ENCODE data around the gene UHRF1. TPM values are rescaled to one million over a fixed set of nuclear protein-coding genes. Genes with fewer than 3 reads are reported as not detected.

The UHRF1 gene
- total and polyA plus RNA-seq, 2 of the 13 experiments (the other 11 are each of a cell fraction or from before 2014, with no cell fraction given), result 6.8 to 78.4 TPM

DNA sequence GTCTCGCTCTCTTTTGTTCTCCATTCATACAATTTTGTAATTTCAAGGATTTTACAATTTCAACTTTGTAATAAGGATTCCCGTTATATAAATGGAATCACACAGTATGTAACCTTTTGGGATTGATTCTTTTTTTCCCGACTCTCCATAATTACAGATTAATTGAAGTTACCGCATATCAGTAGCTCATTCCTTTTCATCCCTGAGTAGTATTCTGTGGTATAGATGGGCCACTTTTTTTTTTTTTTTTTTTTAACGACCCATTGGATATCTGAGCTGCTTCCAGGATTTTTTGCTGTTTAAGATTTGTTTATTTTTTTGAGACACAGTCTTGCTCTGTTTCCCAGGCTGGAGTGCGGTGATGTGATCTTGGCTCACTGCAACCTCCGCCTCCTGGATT is 27.8 kb downstream of the UHRF1 start:
- Histone ChIP-seq H3K36me3 (replicated peaks in 1 of 2; ENCODE audit: control insufficient read depth in 1 of 2, insufficient read depth in 2 of 2, low read length in 2 of 2) (peaks cover 12 to 58% of the 10 kb centered on the region in 2 experiments), H3K79me2 (ENCODE audit: insufficient read depth, low read length) (no peaks in the 10 kb centered on the region), H3K4me2 (ENCODE audit: low read depth, low read length) (no peak overlapping the region), H3K27me3 (ENCODE audit: control insufficient read depth in 1 of 2, insufficient read depth in 2 of 2, low read length in 2 of 2) (no peaks in the 10 kb centered on the region), H3K9me3 (ENCODE audit: low read length) (no peaks in the 10 kb centered on the region), H3K4me3 (replicated peaks in 1 of 3; ENCODE audit: insufficient read depth in 1 of 3, low read depth in 2 of 3, low read length in 3 of 3) (no peak overlapping the region), H3K9ac (ENCODE audit: insufficient read depth, low read depth, low read length) (no peak overlapping the region), H2AFZ (ENCODE audit: low read length) (no peak overlapping the region), H4K20me1 (ENCODE audit: insufficient read depth, low read length) (no peaks in the 10 kb centered on the region), H3K27ac (ENCODE audit: extremely low read length, insufficient read depth, low read length) (no peak overlapping the region), H3K4me1 (ENCODE audit: insufficient read depth, low read length) (no peaks in the 10 kb centered on the region)
- ChIA-PET CTCF (ENCODE audit: low intra/inter-chr PET ratio, low total read pairs) (no interaction called here), POLR2A (no interaction called here)
- FAIRE-seq (no peak), ATAC-seq (no peak), DNase-seq (ENCODE audit: low spot score) (no peak)
- 91% methylated on average over 7 of the region's 7 CpGs for WGBS (ENCODE audit: low lambda C conversion rate)
- intact Hi-C loops (cut with micrococcal nuclease; ENCODE audit: unreplicated experiment), result no loop called here
- no TSS peak for BruUV-seq (replicated peaks)
- in situ Hi-C loops (cut with HindIII; ENCODE audit: extremely low pct_ligation_motif_present, low pct_unique_long_range_greater_than_20kb), result no loop called here
- no peak for TF ChIP-seq ARNT (IDR thresholded peaks at IDR 0.05)
- TF ChIP-seq ZKSCAN8 (CRISPR knock-in tag; IDR thresholded peaks at IDR 0.05; ENCODE audit: borderline replicate concordance), result no peak
- TF ChIP-seq, protein P1, sequence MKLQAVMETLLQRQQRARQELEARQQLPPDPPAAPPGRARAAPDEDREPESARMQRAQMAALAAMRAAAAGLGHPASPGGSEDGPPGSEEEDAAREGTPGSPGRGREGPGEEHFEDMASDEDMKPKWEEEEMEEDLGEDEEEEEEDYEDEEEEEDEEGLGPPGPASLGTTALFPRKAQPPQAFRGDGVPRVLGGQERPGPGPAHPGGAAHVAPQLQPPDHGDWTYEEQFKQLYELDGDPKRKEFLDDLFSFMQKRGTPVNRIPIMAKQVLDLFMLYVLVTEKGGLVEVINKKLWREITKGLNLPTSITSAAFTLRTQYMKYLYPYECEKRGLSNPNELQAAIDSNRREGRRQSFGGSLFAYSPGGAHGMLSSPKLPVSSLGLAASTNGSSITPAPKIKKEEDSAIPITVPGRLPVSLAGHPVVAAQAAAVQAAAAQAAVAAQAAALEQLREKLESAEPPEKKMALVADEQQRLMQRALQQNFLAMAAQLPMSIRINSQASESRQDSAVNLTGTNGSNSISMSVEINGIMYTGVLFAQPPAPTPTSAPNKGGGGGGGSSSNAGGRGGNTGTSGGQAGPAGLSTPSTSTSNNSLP (IDR thresholded peaks at IDR 0.05; ENCODE audit: low read depth, low read length), result no peak
- no peak for TF ChIP-seq TP53 (CRISPR knock-in tag; conservative IDR thresholded peaks at IDR 0.05)
- TF ChIP-seq SRSF1 (optimal IDR thresholded peaks at IDR 0.05; ENCODE audit: low read depth, low read length), result no peak
- no peak for TF ChIP-seq ATF7 (IDR thresholded peaks at IDR 0.05)
- no peak for TF ChIP-seq ATF7 (CRISPR knock-in tag; IDR thresholded peaks at IDR 0.05)
- TF ChIP-seq, protein P2, sequence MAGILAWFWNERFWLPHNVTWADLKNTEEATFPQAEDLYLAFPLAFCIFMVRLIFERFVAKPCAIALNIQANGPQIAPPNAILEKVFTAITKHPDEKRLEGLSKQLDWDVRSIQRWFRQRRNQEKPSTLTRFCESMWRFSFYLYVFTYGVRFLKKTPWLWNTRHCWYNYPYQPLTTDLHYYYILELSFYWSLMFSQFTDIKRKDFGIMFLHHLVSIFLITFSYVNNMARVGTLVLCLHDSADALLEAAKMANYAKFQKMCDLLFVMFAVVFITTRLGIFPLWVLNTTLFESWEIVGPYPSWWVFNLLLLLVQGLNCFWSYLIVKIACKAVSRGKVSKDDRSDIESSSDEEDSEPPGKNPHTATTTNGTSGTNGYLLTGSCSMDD (CRISPR knock-in tag; IDR thresholded peaks at IDR 0.05), result no peak
- TF ChIP-seq, protein P3, sequence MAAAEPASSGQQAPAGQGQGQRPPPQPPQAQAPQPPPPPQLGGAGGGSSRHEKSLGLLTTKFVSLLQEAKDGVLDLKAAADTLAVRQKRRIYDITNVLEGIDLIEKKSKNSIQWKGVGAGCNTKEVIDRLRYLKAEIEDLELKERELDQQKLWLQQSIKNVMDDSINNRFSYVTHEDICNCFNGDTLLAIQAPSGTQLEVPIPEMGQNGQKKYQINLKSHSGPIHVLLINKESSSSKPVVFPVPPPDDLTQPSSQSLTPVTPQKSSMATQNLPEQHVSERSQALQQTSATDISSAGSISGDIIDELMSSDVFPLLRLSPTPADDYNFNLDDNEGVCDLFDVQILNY (CRISPR knock-in tag; conservative IDR thresholded peaks at IDR 0.05), result no peak
- TF ChIP-seq NFKBIZ (CRISPR knock-in tag; IDR thresholded peaks at IDR 0.05), result no peak
- TF ChIP-seq, protein P4, sequence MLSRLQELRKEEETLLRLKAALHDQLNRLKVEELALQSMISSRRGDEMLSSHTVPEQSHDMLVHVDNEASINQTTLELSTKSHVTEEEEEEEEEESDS (CRISPR knock-in tag; IDR thresholded peaks at IDR 0.05; ENCODE audit: borderline replicate concordance), result no peak
- TF ChIP-seq, protein P5, sequence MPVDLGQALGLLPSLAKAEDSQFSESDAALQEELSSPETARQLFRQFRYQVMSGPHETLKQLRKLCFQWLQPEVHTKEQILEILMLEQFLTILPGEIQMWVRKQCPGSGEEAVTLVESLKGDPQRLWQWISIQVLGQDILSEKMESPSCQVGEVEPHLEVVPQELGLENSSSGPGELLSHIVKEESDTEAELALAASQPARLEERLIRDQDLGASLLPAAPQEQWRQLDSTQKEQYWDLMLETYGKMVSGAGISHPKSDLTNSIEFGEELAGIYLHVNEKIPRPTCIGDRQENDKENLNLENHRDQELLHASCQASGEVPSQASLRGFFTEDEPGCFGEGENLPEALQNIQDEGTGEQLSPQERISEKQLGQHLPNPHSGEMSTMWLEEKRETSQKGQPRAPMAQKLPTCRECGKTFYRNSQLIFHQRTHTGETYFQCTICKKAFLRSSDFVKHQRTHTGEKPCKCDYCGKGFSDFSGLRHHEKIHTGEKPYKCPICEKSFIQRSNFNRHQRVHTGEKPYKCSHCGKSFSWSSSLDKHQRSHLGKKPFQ (CRISPR knock-in tag; IDR thresholded peaks at IDR 0.05; ENCODE audit: insufficient replicate concordance), result no peak
- no peak for TF ChIP-seq FOSL1 (CRISPR knock-in tag; IDR thresholded peaks at IDR 0.05; ENCODE audit: borderline replicate concordance)
- no peak for TF ChIP-seq FOXM1 (CRISPR knock-in tag; IDR thresholded peaks at IDR 0.05)
- no peak for TF ChIP-seq ZNF577 (CRISPR knock-in tag; IDR thresholded peaks at IDR 0.05; ENCODE audit: borderline replicate concordance, low read depth)
- no peak for TF ChIP-seq CENPX (CRISPR knock-in tag; IDR thresholded peaks at IDR 0.05)
- TF ChIP-seq, protein P6, sequence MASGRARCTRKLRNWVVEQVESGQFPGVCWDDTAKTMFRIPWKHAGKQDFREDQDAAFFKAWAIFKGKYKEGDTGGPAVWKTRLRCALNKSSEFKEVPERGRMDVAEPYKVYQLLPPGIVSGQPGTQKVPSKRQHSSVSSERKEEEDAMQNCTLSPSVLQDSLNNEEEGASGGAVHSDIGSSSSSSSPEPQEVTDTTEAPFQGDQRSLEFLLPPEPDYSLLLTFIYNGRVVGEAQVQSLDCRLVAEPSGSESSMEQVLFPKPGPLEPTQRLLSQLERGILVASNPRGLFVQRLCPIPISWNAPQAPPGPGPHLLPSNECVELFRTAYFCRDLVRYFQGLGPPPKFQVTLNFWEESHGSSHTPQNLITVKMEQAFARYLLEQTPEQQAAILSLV (CRISPR knock-in tag; IDR thresholded peaks at IDR 0.05; ENCODE audit: borderline replicate concordance), result no peak
- TF ChIP-seq, protein P7, sequence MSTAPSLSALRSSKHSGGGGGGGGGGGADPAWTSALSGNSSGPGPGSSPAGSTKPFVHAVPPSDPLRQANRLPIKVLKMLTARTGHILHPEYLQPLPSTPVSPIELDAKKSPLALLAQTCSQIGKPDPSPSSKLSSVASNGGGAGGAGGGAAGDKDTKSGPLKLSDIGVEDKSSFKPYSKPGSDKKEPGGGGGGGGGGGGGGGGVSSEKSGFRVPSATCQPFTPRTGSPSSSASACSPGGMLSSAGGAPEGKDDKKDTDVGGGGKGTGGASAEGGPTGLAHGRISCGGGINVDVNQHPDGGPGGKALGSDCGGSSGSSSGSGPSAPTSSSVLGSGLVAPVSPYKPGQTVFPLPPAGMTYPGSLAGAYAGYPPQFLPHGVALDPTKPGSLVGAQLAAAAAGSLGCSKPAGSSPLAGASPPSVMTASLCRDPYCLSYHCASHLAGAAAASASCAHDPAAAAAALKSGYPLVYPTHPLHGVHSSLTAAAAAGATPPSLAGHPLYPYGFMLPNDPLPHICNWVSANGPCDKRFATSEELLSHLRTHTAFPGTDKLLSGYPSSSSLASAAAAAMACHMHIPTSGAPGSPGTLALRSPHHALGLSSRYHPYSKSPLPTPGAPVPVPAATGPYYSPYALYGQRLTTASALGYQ (CRISPR knock-in tag; IDR thresholded peaks at IDR 0.05), result no peak
